Kidney epithelial cell (primary cell): Measurements from ENCODE around the gene METTL9. TPM values are rescaled to one million over a fixed set of nuclear protein-coding genes. Genes with fewer than 3 reads are reported as not detected.
"Not testable (repeated sequence)": the region's sequence is repeated elsewhere in the genome, so short reads cannot be mapped to it uniquely, and the experiment has no call there.

Experiments
- DNase-seq: peaks from one replicate; pipeline ENCODE4 v3.0.0-alpha.2; 2010; ENCODE audit warnings: low read depth
- H3K27me3 ChIP-seq: 2 replicates; pipeline ENCODE4 v1.6.0; 2011; ENCODE audit warnings: low read length; ENCODE audit not compliant: control insufficient read depth, insufficient read depth
- H3K36me3 ChIP-seq: 2 replicates; pipeline ENCODE4 v1.5.1; 2011; ENCODE audit warnings: low read length; ENCODE audit not compliant: control insufficient read depth, insufficient read depth
- H3K4me3 ChIP-seq: 2 replicates; pipeline ENCODE4 v1.5.1; 2011; ENCODE audit warnings: low read depth, mild to moderate bottlenecking, control low read depth, low read length
- CTCF ChIP-seq: IDR thresholded peaks from 2 replicates; pipeline ENCODE4 v1.5.1; 2011; ENCODE audit warnings: mild to moderate bottlenecking, moderate library complexity, low read length, control low read depth, inconsistent platforms; ENCODE audit not compliant: insufficient read depth, poor library complexity, severe bottlenecking
- total RNA-seq: library from RNA; depleted of rRNA; stranded (reverse); fragments of >200 nt; gene quantifications from 2 replicates; pipeline ENCODE4 v1.2.3, GENCODE V29; 2015

METTL9 gene
- total RNA-seq, 1 donor from 2014 or later, result 188 TPM

- Histone ChIP-seq H3K36me3 (no peaks in the 10 kb centered on the region), H3K27me3 (no peaks in the 10 kb centered on the region), H3K4me3 (no peak overlapping the region)
- no peak for DNase-seq
- TF ChIP-seq CTCF, result no peak
Measured at GRCh38 chr16:21644674-21645073, 45.3 kb downstream of the METTL9 start.

GRCh38 chr16:21645261-21645721, 45.9 kb downstream of the METTL9 start:
- Histone ChIP-seq H3K4me3 (no peak overlapping the region), H3K36me3 (no peaks in the 10 kb centered on the region), H3K27me3 (no peaks in the 10 kb centered on the region)
- DNase-seq, result no peak
- TF ChIP-seq CTCF, result no peak

GRCh38 chr16:21646091-21646490, 46.7 kb downstream of the METTL9 start:
- DNase-seq, result no peak
- H3K4me3 ChIP-seq, result no peak overlapping the region
- no peaks in the 10 kb centered on the region for H3K27me3 ChIP-seq
- no peaks in the 10 kb centered on the region for H3K36me3 ChIP-seq
- no peak for TF ChIP-seq CTCF

- no peak for TF ChIP-seq CTCF
- Histone ChIP-seq H3K27me3 (no peaks in the 10 kb centered on the region), H3K36me3 (no peaks in the 10 kb centered on the region), H3K4me3 (no peak overlapping the region)
- DNase-seq, result no peak
Measured at GRCh38 chr16:21646721-21647561, 47.6 kb downstream of the METTL9 start.

GRCh38 chr16:21647562-21648164, 48.3 kb downstream of the METTL9 start:
- Histone ChIP-seq H3K4me3 (no peak overlapping the region), H3K36me3 (no peaks in the 10 kb centered on the region), H3K27me3 (no peaks in the 10 kb centered on the region)
- TF ChIP-seq CTCF, result no peak
- DNase-seq, result no peak

GRCh38 chr16:21649826-21650406, 50.5 kb downstream of the METTL9 start:
- not testable (repeated sequence) for DNase-seq, H3K4me3 ChIP-seq, H3K27me3 ChIP-seq, H3K36me3 ChIP-seq
